ENCODE results near the gene WDR48.

The WDR48 gene

DNA sequence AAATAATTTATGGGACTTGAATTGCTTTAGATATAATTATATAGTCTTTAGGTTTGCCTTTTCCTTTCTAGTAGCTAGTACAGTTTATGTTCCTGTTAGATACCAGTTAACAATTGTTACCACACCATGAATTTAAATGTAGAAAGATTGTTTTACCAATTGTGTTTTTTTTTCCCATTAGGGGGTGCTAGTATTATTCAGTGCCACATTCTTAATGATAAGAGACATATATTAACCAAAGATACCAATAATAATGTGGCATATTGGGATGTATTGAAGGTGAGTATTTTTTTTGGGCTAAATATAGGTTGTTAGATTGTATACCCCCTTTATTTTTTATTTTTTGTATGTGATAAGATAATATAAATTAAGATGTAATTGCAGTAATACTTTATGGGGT lies 27.7 kb downstream of the WDR48 start:
- H3K4me3 ChIP-seq (ENCODE audit: control insufficient read depth, low read depth, low read length) = no peak overlapping the region
- DNase-seq (ENCODE audit: low read depth) = no peak
- TF ChIP-seq CTCF (IDR thresholded peaks at IDR 0.05; ENCODE audit: control insufficient read depth, insufficient read depth, low read depth, low read length, missing control alignments) = no peak

DNA sequence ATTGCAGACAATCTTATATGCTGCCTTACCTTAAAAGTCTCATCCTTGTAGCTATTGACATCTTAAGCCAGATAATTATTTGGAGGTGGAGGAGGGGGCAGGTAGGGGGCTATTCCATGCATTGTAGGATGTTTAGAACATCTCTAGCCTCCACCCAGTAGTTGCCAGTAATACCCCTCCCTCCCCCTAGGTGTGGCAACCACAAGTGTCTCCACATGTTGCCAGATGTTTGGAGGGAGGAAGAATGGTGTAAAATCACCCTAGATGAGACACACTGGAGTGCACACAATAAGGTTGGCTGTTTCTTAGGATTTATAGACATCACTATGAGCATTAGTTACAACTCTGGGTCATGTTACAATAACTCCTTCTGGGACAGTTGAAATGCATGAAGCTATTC lies 28.2 kb downstream of the WDR48 start:
- no peak for DNase-seq (ENCODE audit: low read depth)
- TF ChIP-seq CTCF (IDR thresholded peaks at IDR 0.05; ENCODE audit: control insufficient read depth, insufficient read depth, low read depth, low read length, missing control alignments) = no peak
- H3K4me3 ChIP-seq (ENCODE audit: control insufficient read depth, low read depth, low read length) = no peak overlapping the region

DNA sequence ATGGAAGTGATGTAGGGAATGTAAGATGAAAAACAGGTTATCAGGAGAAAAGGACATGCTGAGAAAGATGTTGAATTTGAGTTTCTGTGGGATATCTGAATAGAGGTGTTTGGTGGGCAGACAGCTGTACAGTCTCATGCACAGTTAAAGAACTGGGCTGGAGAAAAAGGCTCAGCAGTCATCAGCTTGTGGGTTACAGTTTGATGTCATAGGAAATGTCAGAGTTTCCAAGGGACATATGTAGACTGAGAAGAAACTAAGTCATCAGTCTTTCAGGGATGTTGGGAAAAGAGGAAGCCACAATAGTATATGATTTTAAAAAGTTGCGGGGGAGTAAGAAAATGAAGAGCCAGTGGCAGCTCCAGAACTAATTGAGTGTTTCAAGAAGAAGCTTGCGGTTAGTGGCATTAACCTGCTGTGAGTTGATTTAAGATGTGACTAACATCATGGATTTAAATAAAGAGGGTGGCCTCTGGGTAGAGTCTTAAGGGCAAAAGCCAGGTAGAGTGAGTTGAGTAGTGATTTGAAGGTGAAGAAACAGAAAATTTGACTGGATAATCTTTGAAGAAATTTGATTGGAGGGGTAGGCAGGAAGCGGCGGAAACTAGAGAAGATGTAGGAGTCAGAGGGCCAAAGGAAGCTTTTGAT lies 31.0 kb downstream of the WDR48 start:
- no peak for TF ChIP-seq CTCF (IDR thresholded peaks at IDR 0.05; ENCODE audit: control insufficient read depth, insufficient read depth, low read depth, low read length, missing control alignments)
- no peak overlapping the region for H3K4me3 ChIP-seq (ENCODE audit: control insufficient read depth, low read depth, low read length)
- no peak for DNase-seq (ENCODE audit: low read depth)

- no peak for TF ChIP-seq CTCF (IDR thresholded peaks at IDR 0.05; ENCODE audit: control insufficient read depth, insufficient read depth, low read depth, low read length, missing control alignments)
- DNase-seq (ENCODE audit: low read depth) = no peak
- H3K4me3 ChIP-seq (ENCODE audit: control insufficient read depth, low read depth, low read length) = no peak overlapping the region
These were observed 34.3 kb downstream of the WDR48 start for GRCh38 chr3:39086144-39086543.

DNA sequence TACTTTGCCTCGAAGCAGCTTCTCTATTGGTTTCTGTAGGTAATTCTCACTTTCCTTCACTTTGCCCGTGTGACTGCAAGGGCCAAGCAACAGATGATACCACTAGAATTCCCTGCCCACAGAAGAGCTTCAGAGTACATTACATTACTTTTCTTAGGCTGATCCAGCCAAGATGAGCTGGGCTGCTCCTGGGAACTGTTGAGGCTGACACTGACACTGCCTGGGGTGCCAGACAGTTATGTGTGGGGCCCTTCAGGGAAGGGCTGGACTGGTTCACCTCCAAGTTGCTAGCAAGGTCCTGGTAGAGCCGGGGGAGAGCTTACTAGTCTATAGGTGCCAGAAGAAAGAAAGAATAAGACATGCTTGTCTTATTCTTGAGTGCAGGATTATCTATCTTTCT lies 36.6 kb downstream of the WDR48 start:
- DNase-seq (ENCODE audit: low read depth) = no peak
- TF ChIP-seq CTCF (IDR thresholded peaks at IDR 0.05; ENCODE audit: control insufficient read depth, insufficient read depth, low read depth, low read length, missing control alignments) = no peak
- no peak overlapping the region for H3K4me3 ChIP-seq (ENCODE audit: control insufficient read depth, low read depth, low read length)

DNA sequence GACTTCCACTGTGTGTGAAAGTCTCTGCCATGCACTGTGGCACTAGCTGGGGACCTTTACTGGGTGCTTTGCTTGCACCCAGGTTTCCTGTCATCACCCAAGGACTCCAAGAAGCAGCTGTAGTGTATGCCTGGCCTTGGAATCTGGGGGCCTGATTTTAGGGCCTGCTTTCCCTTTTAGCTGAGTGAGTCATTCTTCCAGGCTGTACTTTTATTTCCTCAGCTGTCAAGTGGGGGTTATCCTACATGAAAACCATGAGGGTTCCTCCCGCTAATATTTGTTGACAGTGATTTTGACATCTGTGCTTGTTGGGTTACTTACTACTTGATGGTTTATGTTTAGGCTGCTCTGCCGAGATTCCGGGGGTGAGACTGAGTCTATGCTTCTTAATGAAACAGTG lies 37.1 kb downstream of the WDR48 start:
- no peak for DNase-seq (ENCODE audit: low read depth)
- H3K4me3 ChIP-seq (ENCODE audit: control insufficient read depth, low read depth, low read length) = no peak overlapping the region
- no peak for TF ChIP-seq CTCF (IDR thresholded peaks at IDR 0.05; ENCODE audit: control insufficient read depth, insufficient read depth, low read depth, low read length, missing control alignments)

DNA sequence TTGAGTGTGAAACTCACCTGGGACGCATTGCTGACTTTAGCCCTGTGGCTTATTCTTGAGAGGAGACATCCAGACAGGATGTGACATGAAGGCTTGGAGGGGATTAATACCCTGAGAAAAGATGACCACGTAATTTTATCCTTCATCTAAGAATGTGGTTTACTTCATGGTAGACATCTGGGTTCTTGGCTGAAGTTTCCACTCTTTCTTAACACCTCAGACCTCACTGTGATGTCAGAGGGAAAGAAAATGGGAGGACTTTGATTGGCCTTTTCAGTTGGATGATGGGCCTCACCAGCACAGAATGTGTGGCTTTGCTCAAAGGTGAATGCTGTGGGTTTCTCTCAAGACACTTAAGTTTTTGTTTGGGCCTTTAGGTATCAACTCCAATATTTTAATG lies 39.1 kb downstream of the WDR48 start:
- no peak for DNase-seq (ENCODE audit: low read depth)
- no peak for TF ChIP-seq CTCF (IDR thresholded peaks at IDR 0.05; ENCODE audit: control insufficient read depth, insufficient read depth, low read depth, low read length, missing control alignments)
- no peak overlapping the region for H3K4me3 ChIP-seq (ENCODE audit: control insufficient read depth, low read depth, low read length)
